ENCODE results near the gene BAMBI. TPM values are rescaled to one million over a fixed set of nuclear protein-coding genes. Genes with fewer than 3 reads are reported as not detected.

Gene BAMBI
- total RNA-seq, 1 experiment from 2014 or later, result 6.2 TPM

- H3K27me3 ChIP-seq (ENCODE audit: insufficient read depth, low read length), result peaks cover 6% of the 10 kb centered on the region; the same call in 1 of the 2 replicates
- TF ChIP-seq MAX (IDR thresholded peaks at IDR 0.05) (peak; percentile 57; the same call in 1 of the 2 replicates), POLR2AphosphoS5 (IDR thresholded peaks at IDR 0.05; ENCODE audit: low read depth, low read length) (no peak), TCF7L2 (IDR thresholded peaks at IDR 0.05; ENCODE audit: borderline replicate concordance, extremely low read depth, insufficient read depth, insufficient read length) (peak; percentile 90), ELF1 (IDR thresholded peaks at IDR 0.05; ENCODE audit: borderline replicate concordance, low read depth) (no peak), YY1 (IDR thresholded peaks at IDR 0.05; ENCODE audit: extremely low read depth, insufficient replicate concordance, low read depth, low read length) (no peak), ZFX (IDR thresholded peaks at IDR 0.05) (peak; percentile 56; the same call in 1 of the 2 replicates), ATF3 (IDR thresholded peaks at IDR 0.05) (no peak)
- peak overlapping the region; percentile 68; the same call in 1 of the 2 replicates for H3K27ac ChIP-seq (ENCODE audit: low read depth, low read length)
- no peak overlapping the region for H2AFZ ChIP-seq (ENCODE audit: low read depth, low read length, poor library complexity, severe bottlenecking)
- intact Hi-C loops (cut with micrococcal nuclease), result loop anchor here (1.0 to 5.0 kb wide), 2 partner anchors 313 to 454 kb away; no protein-coding TSS in a partner anchor
- ATAC-seq, result peak; percentile 18
- H3K4me3 ChIP-seq (replicated peaks in 1 of 2; ENCODE audit: low read depth in 1 of 2, low read length in 2 of 2), result peak overlapping the region; percentile 57 to 77
- peaks cover 24% of the 10 kb centered on the region for H3K79me2 ChIP-seq (ENCODE audit: insufficient read depth, low read length)
- DNase-seq (ENCODE audit: low read depth, low spot score), result no peak
- CTCF ChIA-PET, result interaction anchor here (0.6 to 1.3 kb wide), 2 partner anchors 12 to 451 kb away, joined by 3 to 4 read pairs; no protein-coding TSS in a partner anchor
- peaks cover 6 to 26% of the 10 kb centered on the region in 2 experiments for H3K4me1 ChIP-seq (ENCODE audit: control insufficient read depth in 1 of 2, insufficient read depth in 2 of 2, low read length in 2 of 2)
- H3K36me3 ChIP-seq (ENCODE audit: control insufficient read depth in 1 of 2, insufficient read depth in 2 of 2, low read length in 2 of 2), result peaks cover 4 to 9% of the 10 kb centered on the region in 2 experiments; a peak in 2 of 4 replicates
- POLR2A ChIA-PET, result no interaction called here
- H4K20me1 ChIP-seq (ENCODE audit: insufficient read depth), result no peaks in the 10 kb centered on the region
- no peaks in the 10 kb centered on the region for H3K9me3 ChIP-seq (ENCODE audit: control insufficient read depth in 1 of 2, insufficient read depth in 1 of 2, low read depth in 1 of 2, low read length in 2 of 2)
- no TSS peak for BruUV-seq (replicated peaks)
- H3K9me2 ChIP-seq (ENCODE audit: insufficient read depth), result no peaks in the 10 kb centered on the region
- peak overlapping the region; percentile 95 for H3K4me2 ChIP-seq (ENCODE audit: low read length)
- RAD21 ChIA-PET (ENCODE audit: low non-redundant PET in 1 of 2, low total read pairs in 2 of 2, uncharacterized antibody in 2 of 2, unreplicated experiment in 2 of 2), result no interaction called here
- H3K9ac ChIP-seq (ENCODE audit: low read length), result peak overlapping the region; percentile 70
Measured at GRCh38 chr10:28677888-28678686, 766 bp downstream of the BAMBI start.
